Osteocyte (in vitro differentiated cells): ENCODE results near the gene CLCF1. TPM values are rescaled to one million over a fixed set of nuclear protein-coding genes. Genes with fewer than 3 reads are reported as not detected.
A peak's percentile ranks its signal among the peaks of the same experiment; 100 is the strongest.

Source experiments
- DNase-seq: peaks from one replicate; pipeline ENCODE4 v3.0.0; 2021; ENCODE audit warnings: mixed read lengths; ENCODE audit not compliant: unreplicated experiment; ENCODE audit errors: extremely low spot score
- H3K27ac Mint-ChIP-seq: one replicate; pipeline ENCODE4 v1.8.0; 2021; ENCODE audit warnings: mild to moderate bottlenecking, mixed read lengths; ENCODE audit not compliant: unreplicated experiment
- H3K27me3 Mint-ChIP-seq: one replicate; pipeline ENCODE4 v1.8.0; 2021; ENCODE audit warnings: mixed read lengths; ENCODE audit not compliant: unreplicated experiment
- H3K36me3 Mint-ChIP-seq: one replicate; pipeline ENCODE4 v1.8.0; 2021; ENCODE audit warnings: mixed read lengths; ENCODE audit not compliant: unreplicated experiment
- H3K4me1 Mint-ChIP-seq: one replicate; pipeline ENCODE4 v1.8.0; 2021; ENCODE audit warnings: mixed read lengths; ENCODE audit not compliant: unreplicated experiment
- H3K4me3 Mint-ChIP-seq: one replicate; pipeline ENCODE4 v1.8.0; 2021; ENCODE audit warnings: mild to moderate bottlenecking, moderate library complexity, mixed read lengths; ENCODE audit not compliant: unreplicated experiment
- H3K9me3 Mint-ChIP-seq: one replicate; pipeline ENCODE4 v1.8.0; 2021; ENCODE audit warnings: mixed read lengths; ENCODE audit not compliant: unreplicated experiment
- CTCF ChIP-seq: fragments of 200-600 bp; sonication (generic); IDR thresholded peaks from 2 replicates; pipeline ENCODE4 v1.5.0; 2021; ENCODE audit warnings: antibody characterized with exemption, mild to moderate bottlenecking, moderate library complexity
- total RNA-seq: library from RNA; stranded (reverse); gene quantifications from 2 replicates; pipeline ENCODE4 v1.2.1, GENCODE V29; 2021

Gene CLCF1
- total RNA-seq, 1 donor from 2014 or later = 7.8 TPM

GRCh38 chr11:67420147-67420645 lies 46.8 kb upstream of the CLCF1 start:
- no peak for TF ChIP-seq CTCF
- peak overlapping the region; percentile 27 for H3K27ac Mint-ChIP-seq
- no peak for DNase-seq
- no peaks in the 10 kb centered on the region for H3K36me3 Mint-ChIP-seq
- peak overlapping the region; percentile 56 for H3K4me3 Mint-ChIP-seq
- H3K9me3 Mint-ChIP-seq = no peaks in the 10 kb centered on the region
- no peaks in the 10 kb centered on the region for H3K27me3 Mint-ChIP-seq
- peaks cover 21% of the 10 kb centered on the region for H3K4me1 Mint-ChIP-seq

GRCh38 chr11:67419325-67420049 lies 46.1 kb upstream of the CLCF1 start:
- no peaks in the 10 kb centered on the region for H3K27me3 Mint-ChIP-seq
- no peak for TF ChIP-seq CTCF
- H3K27ac Mint-ChIP-seq = no peak overlapping the region
- peak overlapping the region; percentile 14 for H3K4me3 Mint-ChIP-seq
- DNase-seq = no peak
- H3K36me3 Mint-ChIP-seq = no peaks in the 10 kb centered on the region
- no peaks in the 10 kb centered on the region for H3K9me3 Mint-ChIP-seq
- H3K4me1 Mint-ChIP-seq = peaks cover 21% of the 10 kb centered on the region

- TF ChIP-seq CTCF = no peak
- no peaks in the 10 kb centered on the region for H3K27me3 Mint-ChIP-seq
- H3K27ac Mint-ChIP-seq = no peak overlapping the region
- no peak for DNase-seq
- H3K4me3 Mint-ChIP-seq = no peak overlapping the region
- no peaks in the 10 kb centered on the region for H3K36me3 Mint-ChIP-seq
- no peaks in the 10 kb centered on the region for H3K9me3 Mint-ChIP-seq
- H3K4me1 Mint-ChIP-seq = peaks cover 21% of the 10 kb centered on the region
Measured at GRCh38 chr11:67418476-67419281, 45.3 kb upstream of the CLCF1 start.

GRCh38 chr11:67417425-67417824 lies 44.0 kb upstream of the CLCF1 start:
- Mint-ChIP-seq H3K4me1 (peaks cover 21% of the 10 kb centered on the region), H3K27ac (no peak overlapping the region), H3K9me3 (no peaks in the 10 kb centered on the region), H3K27me3 (no peaks in the 10 kb centered on the region), H3K36me3 (no peaks in the 10 kb centered on the region), H3K4me3 (no peak overlapping the region)
- no peak for TF ChIP-seq CTCF
- no peak for DNase-seq
